Panc1 (cell line): ENCODE data around the gene MAGEB17. TPM values are rescaled to one million over a fixed set of nuclear protein-coding genes. Genes with fewer than 3 reads are reported as not detected.

ENCODE experiments used
- ATAC-seq: fragments of 200-7000 bp; cut with Tn5 transposase; 2 replicates; pipeline ENCODE4 v1.9.1; 2020; ENCODE audit warnings: mild to moderate bottlenecking, moderate library complexity
- BruUV-seq: library from RNA; stranded (reverse); fragments of 400-500 nt; replicated peaks from 2 replicates; lab custom pipeline; 2021; lab: Mats Ljungman, UMichigan
- CTCF ChIA-PET: fragments of 300-600 bp; sonication (Branson Sonifier 250); formaldehyde crosslinking; loops from one replicate; lab custom pipeline; 2022; ENCODE audit warnings: antibody characterized with exemption; lab: Charles Lee
- POLR2A ChIA-PET: fragments of 300-600 bp; sonication (Branson Sonifier 250); formaldehyde crosslinking; loops from one replicate; lab custom pipeline; 2022; ENCODE audit warnings: antibody characterized with exemption; lab: Charles Lee
- DNase-seq: peaks from one replicate; pipeline ENCODE4 v3.0.0-alpha.2; 2010; ENCODE audit warnings: low read depth, low spot score
- H3K27ac ChIP-seq: 2 replicates; pipeline ENCODE4 v1.5.1; 2011; ENCODE audit warnings: mild to moderate bottlenecking, low read length, inconsistent platforms
- H3K27me3 ChIP-seq: fragments of 200-500 bp; sonication (Bioruptor generic); 2 replicates; pipeline ENCODE4 v1.6.0; 2014; ENCODE audit warnings: low read length, inconsistent platforms; ENCODE audit not compliant: control insufficient read depth, insufficient read depth
- H3K36me3 ChIP-seq: fragments of 200-500 bp; sonication (Bioruptor generic); 2 replicates; pipeline ENCODE4 v1.5.1; 2014; ENCODE audit warnings: inconsistent platforms, mild to moderate bottlenecking, low read length, moderate library complexity; ENCODE audit not compliant: control insufficient read depth, insufficient read depth
- H3K4me1 ChIP-seq: 2 replicates; pipeline ENCODE4 v1.5.1; 2011; ENCODE audit warnings: inconsistent platforms, mild to moderate bottlenecking, low read length, moderate library complexity; ENCODE audit not compliant: control insufficient read depth, insufficient read depth
- H3K4me3 ChIP-seq, 2 experiments: 2 replicates each; pipeline ENCODE4 v1.5.1; 2011 to 2012; ENCODE audit warnings: low read depth in 2 of 2, low read length in 2 of 2, mild to moderate bottlenecking in 2 of 2, inconsistent platforms in 1 of 2, moderate library complexity in 1 of 2
- H3K9me3 ChIP-seq: fragments of 200-500 bp; sonication (Bioruptor generic); 2 replicates; pipeline ENCODE4 v1.5.1; 2014; ENCODE audit warnings: low read depth, mild to moderate bottlenecking, inconsistent platforms, low read length, moderate library complexity; ENCODE audit not compliant: control insufficient read depth, insufficient read depth
- POLR2AphosphoS5 ChIP-seq: IDR thresholded peaks from 2 replicates; pipeline ENCODE4 v1.6.1; 2012; ENCODE audit warnings: mild to moderate bottlenecking, low read depth, low read length, moderate library complexity
- SIN3A ChIP-seq: IDR thresholded peaks from 2 replicates; pipeline ENCODE4 v1.6.1; 2012; ENCODE audit warnings: low read depth, mild to moderate bottlenecking, low read length, moderate library complexity, borderline replicate concordance; ENCODE audit not compliant: insufficient read depth
- TCF7L2 ChIP-seq: IDR thresholded peaks from 2 replicates; pipeline ENCODE4 v1.6.1; 2011; ENCODE audit warnings: mild to moderate bottlenecking, low read depth, low read length, inconsistent platforms
- in situ Hi-C: cut with HindIII; loops from 2 replicates; pipeline ENCODE4 v1.10.0; 2016; ENCODE audit warnings: low sequenced_read_pairs, low pct_unique_long_range_greater_than_20kb
- intact Hi-C: fragments of 100-400 bp; cut with micrococcal nuclease; formaldehyde crosslinking; loops from one replicate; pipeline ENCODE4 v1.10.0; 2022; ENCODE audit not compliant: unreplicated experiment
- total RNA-seq: library from RNA; stranded (reverse); gene quantifications from one replicate; pipeline ENCODE4 v1.2.1, GENCODE V29; 2021; ENCODE audit not compliant: unreplicated experiment
- TF ChIP-seq, protein P1 (sequence below): fragments of 450-650 bp; IDR thresholded peaks from 2 replicates; pipeline ENCODE4 v1.5.1; 2017; ENCODE audit warnings: mild to moderate bottlenecking
- TF ChIP-seq, protein P2 (sequence below), 2 experiments: IDR thresholded peaks; 2 replicates each; pipeline ENCODE4 v1.6.1; 2011 to 2012; ENCODE audit warnings: low read depth in 2 of 2, control low read depth in 1 of 2, low read length in 1 of 2, mild to moderate bottlenecking in 1 of 2, moderate library complexity in 1 of 2; ENCODE audit not compliant: insufficient read depth in 1 of 2

The MAGEB17 gene
- total RNA-seq, 1 experiment from 2014 or later: not detected

DNA sequence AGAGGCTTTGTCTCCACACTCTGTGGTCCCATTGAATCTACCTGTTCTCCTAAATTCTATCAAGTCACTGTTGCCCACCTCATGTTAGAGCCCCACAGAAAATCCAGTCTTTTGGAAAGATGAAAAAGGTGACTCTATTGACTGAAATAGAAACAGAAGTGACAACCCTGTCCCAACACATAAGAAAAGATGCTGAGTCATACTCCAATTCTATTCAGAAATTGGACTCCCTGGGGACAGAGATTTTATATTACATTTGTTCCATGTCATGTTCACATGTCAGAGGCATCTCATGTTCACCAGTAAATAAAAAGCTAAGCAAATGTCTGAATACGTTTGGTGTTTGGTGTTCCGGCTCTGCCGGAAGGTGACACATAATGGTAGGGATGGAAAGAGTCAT, 46.9 kb upstream of the MAGEB17 start:
- ChIA-PET CTCF (no interaction called here), POLR2A (no interaction called here)
- DNase-seq (no peak), ATAC-seq (no peak)
- in situ Hi-C loops (no loop called here), intact Hi-C loops (loop anchor here (10.0 kb wide), 1 partner anchor 574 kb away; no protein-coding TSS in a partner anchor)
- Histone ChIP-seq H3K27me3 (no peaks in the 10 kb centered on the region), H3K4me1 (no peaks in the 10 kb centered on the region), H3K9me3 (no peaks in the 10 kb centered on the region), H3K4me3 (no peak overlapping the region), H3K27ac (no peak overlapping the region), H3K36me3 (no peaks in the 10 kb centered on the region)
- BruUV-seq: no TSS peak
- TF ChIP-seq, protein P1, sequence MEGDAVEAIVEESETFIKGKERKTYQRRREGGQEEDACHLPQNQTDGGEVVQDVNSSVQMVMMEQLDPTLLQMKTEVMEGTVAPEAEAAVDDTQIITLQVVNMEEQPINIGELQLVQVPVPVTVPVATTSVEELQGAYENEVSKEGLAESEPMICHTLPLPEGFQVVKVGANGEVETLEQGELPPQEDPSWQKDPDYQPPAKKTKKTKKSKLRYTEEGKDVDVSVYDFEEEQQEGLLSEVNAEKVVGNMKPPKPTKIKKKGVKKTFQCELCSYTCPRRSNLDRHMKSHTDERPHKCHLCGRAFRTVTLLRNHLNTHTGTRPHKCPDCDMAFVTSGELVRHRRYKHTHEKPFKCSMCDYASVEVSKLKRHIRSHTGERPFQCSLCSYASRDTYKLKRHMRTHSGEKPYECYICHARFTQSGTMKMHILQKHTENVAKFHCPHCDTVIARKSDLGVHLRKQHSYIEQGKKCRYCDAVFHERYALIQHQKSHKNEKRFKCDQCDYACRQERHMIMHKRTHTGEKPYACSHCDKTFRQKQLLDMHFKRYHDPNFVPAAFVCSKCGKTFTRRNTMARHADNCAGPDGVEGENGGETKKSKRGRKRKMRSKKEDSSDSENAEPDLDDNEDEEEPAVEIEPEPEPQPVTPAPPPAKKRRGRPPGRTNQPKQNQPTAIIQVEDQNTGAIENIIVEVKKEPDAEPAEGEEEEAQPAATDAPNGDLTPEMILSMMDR: no peak
- no peak for TF ChIP-seq SIN3A
- TF ChIP-seq POLR2AphosphoS5: no peak
- no peak for TF ChIP-seq TCF7L2
- TF ChIP-seq, protein P2, sequence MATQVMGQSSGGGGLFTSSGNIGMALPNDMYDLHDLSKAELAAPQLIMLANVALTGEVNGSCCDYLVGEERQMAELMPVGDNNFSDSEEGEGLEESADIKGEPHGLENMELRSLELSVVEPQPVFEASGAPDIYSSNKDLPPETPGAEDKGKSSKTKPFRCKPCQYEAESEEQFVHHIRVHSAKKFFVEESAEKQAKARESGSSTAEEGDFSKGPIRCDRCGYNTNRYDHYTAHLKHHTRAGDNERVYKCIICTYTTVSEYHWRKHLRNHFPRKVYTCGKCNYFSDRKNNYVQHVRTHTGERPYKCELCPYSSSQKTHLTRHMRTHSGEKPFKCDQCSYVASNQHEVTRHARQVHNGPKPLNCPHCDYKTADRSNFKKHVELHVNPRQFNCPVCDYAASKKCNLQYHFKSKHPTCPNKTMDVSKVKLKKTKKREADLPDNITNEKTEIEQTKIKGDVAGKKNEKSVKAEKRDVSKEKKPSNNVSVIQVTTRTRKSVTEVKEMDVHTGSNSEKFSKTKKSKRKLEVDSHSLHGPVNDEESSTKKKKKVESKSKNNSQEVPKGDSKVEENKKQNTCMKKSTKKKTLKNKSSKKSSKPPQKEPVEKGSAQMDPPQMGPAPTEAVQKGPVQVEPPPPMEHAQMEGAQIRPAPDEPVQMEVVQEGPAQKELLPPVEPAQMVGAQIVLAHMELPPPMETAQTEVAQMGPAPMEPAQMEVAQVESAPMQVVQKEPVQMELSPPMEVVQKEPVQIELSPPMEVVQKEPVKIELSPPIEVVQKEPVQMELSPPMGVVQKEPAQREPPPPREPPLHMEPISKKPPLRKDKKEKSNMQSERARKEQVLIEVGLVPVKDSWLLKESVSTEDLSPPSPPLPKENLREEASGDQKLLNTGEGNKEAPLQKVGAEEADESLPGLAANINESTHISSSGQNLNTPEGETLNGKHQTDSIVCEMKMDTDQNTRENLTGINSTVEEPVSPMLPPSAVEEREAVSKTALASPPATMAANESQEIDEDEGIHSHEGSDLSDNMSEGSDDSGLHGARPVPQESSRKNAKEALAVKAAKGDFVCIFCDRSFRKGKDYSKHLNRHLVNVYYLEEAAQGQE (IDR thresholded peaks at IDR 0.05; ENCODE audit: insufficient read depth in 1 of 2, low read depth in 2 of 2, low read length in 1 of 2): no peak

DNA sequence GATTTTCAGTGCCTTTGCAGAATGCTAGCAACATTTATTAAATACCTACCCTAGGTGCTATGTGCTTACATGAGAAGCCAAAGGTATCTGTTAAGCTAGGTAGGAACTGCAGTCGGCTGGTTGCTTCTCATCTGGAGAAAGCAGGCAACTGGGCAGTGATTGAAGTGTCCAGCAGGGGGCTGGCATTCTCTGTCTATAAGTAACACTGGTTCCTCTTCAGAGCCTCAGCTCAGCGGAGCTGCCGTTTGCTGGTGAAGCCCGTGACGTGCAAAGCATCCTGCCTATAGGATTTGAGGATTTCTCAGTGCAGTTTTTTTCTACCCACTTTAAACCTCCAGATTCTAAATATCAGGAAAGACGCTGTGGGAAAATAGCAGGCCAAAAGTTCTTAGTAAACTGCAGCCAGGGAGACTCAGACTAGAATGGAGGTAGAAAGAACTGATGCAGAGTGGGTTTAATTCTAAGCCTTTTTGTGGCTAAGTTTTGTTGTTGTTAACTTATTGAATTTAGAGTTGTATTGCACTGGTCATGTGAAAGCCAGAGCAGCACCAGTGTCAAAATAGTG, 44.0 kb upstream of the MAGEB17 start, which contains the start of gene GRPR:
GRPR (plus strand) TSS at position 344 of the 565 bp plus-strand sequence. CDS start 389 bp downstream, outside the sequence.
- H3K27ac ChIP-seq: no peak within 1 kb of the TSS
- POLR2A ChIA-PET: no interaction called here
- H3K4me1 ChIP-seq: no peaks in the 10 kb centered on the region
- CTCF ChIA-PET: no interaction called here
- H3K27me3 ChIP-seq: no peaks in the 10 kb centered on the region
- TF ChIP-seq POLR2AphosphoS5: no peak
- TF ChIP-seq, protein P1: peak; percentile 74
- no TSS peak for BruUV-seq
- peak; percentile 89 for ATAC-seq
- DNase-seq: peak; percentile 39
- intact Hi-C loops: loop anchor here (10.0 kb wide), 1 partner anchor 571 kb away; no protein-coding TSS in a partner anchor
- no peak within 1 kb of the TSS for H3K4me3 ChIP-seq
- H3K9me3 ChIP-seq: no peaks in the 10 kb centered on the region
- in situ Hi-C loops: no loop called here
- H3K36me3 ChIP-seq: no peaks in the 10 kb centered on the region
